GM20431 (cell line): ENCODE results near the gene CENATAC.
"Not testable (repeated sequence)": the region's sequence is repeated elsewhere in the genome, so short reads cannot be mapped to it uniquely, and the experiment has no call there.

ENCODE experiments used
- in situ Hi-C: fragments of 300-500 bp; cut with MseI, MboI; formaldehyde crosslinking; loops from one replicate; pipeline ENCODE4 v1.15.0; 2020; ENCODE audit warnings: low sequenced_read_pairs; ENCODE audit not compliant: unreplicated experiment

Gene CENATAC

DNA sequence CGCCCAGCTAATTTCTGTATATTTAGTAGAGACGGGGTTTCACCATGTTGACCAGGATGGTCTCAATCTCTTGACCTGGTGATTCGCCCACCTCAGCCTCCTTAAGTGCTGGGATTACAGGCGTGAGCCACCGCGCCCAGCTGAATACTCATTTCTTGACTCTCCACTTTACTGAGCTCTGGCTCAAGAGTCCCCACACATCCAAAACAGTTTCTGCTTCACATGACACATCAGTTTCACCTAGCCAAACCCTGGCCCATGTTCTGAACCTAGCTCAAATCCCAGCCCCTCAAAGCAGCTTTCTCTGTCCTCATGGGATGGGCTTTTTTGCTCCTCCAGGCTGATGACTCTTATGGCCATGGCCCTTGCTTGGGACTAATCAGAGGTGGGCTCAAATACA lies 49.3 kb downstream of the CENATAC start:
- in situ Hi-C loops: no loop called here

DNA sequence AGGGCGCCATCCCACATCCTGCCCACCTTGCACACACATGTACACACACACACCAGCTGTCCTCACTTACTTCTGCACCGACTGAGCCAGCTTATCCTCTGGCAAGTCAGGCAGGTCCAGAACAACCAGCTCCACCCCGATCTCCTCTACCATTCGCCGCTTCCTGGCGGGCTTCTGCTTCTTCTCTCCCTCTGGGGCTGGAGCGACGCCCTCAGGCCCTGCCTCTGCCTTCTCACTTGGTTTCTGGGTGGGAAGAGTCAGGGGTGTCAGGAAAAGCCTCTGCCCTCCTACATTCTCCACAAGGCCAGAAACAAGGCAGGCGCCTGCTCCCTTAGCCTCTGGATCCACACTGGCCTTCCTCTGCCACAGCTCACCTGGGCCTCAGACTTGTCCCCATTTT lies 50.7 kb downstream of the CENATAC start:
- in situ Hi-C loops: no loop called here

GRCh38 chr11:119049081-119049480 lies 51.1 kb downstream of the CENATAC start:
- in situ Hi-C loops: no loop called here

GRCh38 chr11:119051440-119052162 lies 53.7 kb downstream of the CENATAC start:
- in situ Hi-C loops: no loop called here

- in situ Hi-C loops: no loop called here
These were observed 54.4 kb downstream of the CENATAC start for GRCh38 chr11:119052163-119052814.

DNA sequence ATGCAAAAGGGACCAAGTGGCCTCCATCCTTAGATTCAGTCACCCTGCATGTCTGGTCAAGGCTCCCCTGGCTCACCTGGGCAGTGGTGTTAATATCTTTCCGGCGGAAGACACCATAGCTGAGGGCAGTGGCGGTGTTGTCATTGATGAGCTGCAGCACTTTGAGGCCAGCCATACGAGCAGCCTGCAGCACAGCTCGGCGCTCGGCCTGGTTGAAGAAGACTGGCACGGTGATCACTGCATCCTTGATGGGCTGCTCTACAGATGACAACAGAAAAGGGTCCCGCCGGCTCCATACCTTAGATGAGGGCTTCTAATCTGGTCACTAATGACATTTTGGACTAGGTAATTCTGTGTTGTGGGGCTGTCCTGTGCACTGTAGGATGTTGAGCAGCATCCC lies 56.5 kb downstream of the CENATAC start:
- in situ Hi-C loops: no loop called here

DNA sequence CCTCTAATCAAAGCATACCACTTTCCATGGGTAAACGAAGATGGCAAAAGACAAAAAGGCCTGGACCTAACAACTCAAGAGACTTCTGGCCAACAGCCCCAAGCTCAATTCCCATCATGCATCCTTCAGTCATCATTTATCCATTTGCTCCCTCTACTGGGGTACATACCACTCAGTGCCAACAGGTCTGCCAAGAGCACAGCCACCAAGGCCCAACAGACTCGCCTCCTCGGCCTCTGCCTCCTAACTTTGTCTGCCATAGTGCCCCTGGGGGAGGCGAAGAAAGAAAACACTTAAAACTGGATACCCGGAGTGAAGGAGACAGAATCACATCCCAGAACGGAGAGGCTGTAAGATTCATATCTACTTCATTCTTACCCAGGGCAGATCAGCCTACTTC lies 58.0 kb downstream of the CENATAC start:
- in situ Hi-C loops: no loop called here

DNA sequence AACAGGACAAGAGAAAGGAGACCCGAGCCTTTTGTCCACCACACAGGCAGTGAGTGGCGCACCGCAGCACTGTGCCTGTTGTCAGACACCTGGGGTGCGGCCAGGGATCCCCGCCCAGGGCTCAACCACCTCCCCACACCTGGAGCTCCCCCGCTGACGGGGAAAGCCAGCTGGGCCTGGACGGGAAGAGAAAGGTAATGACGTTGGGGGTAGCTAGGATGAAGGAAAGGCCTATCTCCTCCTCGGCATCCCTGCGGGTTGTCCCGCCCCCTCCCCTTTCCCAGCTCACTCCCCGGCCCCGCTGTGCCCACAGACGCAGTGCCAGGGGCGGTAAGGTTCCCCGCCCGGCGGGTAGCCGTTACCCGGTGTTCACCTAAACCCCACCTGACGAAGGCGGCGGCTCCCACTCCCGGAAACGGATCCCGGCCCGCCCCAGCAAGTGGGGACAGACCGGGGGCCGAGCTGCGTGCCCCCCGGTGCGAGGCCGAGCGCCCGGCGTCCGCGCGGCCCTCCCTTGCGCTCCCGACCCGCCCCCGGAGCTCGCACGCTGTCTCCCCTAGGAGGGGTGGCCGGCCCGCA lies 58.6 kb downstream of the CENATAC start:
- in situ Hi-C loops: no loop called here

- in situ Hi-C loops: no loop called here
These were observed 59.2 kb downstream of the CENATAC start, which contains the start of gene HYOU1 for GRCh38 chr11:119057000-119057769. Gene HYOU1 (minus strand): TSS chr11:119057205. CDS start chr11:119056160, 1,045 bp downstream.

GRCh38 chr11:119059128-119059527 lies 61.2 kb downstream of the CENATAC start:
- in situ Hi-C loops: not testable (repeated sequence)

DNA sequence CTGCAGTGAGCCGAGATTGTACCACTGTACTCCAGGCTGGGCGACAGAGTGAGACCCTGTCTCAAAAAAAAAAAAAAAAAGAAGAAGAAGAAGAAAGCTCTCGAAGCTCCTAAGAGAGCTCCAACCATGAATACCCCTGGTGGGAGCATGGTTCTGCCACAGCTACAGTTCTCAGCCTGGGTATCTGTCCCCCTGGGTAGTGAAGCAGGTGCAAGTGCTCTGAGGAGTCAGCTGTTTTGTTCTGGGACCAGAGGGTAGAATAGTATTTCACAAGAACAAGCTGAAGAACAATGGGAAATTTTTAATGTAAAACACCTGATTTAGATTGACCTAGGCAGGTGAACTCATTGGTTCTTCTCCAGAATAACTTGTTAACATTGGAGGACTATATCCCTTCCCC lies 63.3 kb downstream of the CENATAC start:
- in situ Hi-C loops: no loop called here

GRCh38 chr11:119062779-119063178 lies 64.8 kb downstream of the CENATAC start:
- in situ Hi-C loops: no loop called here

- in situ Hi-C loops: no loop called here
These were observed 67.4 kb downstream of the CENATAC start for GRCh38 chr11:119065369-119065768.
